NCI-H69 (cell line): ENCODE measurements around the gene CTSE.
A peak's percentile ranks its signal among the peaks of the same experiment; 100 is the strongest.

Experiments
- DNase-seq: peaks from one replicate; lab custom pipeline; 2025; lab: John Stamatoyannopoulos, UW

The CTSE gene

GRCh38 chr1:205991237-205991636 is 32.5 kb downstream of the CTSE start:
- no peak for DNase-seq

- no peak for DNase-seq
These were observed 33.5 kb downstream of the CTSE start for GRCh38 chr1:205990226-205990625.

DNA sequence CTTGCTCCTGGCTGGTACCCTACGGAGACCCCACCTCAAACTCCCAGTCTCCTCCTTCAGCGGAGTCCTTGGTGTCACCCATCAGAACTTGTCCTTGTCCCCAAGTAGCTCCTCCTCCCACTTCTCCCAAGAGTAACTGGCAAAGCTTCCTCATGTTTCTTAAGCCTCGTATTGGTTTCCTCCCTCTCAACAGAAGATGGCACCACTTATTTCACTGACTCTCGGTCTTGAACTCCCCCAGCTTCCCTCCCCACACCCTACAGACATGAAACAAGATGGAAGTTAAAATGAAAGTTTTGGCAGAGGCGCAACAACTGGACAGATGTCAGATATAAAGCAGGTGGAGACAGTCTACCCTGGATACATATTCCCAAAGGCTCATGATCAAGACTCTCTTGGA is 33.9 kb downstream of the CTSE start:
- DNase-seq: no peak

DNA sequence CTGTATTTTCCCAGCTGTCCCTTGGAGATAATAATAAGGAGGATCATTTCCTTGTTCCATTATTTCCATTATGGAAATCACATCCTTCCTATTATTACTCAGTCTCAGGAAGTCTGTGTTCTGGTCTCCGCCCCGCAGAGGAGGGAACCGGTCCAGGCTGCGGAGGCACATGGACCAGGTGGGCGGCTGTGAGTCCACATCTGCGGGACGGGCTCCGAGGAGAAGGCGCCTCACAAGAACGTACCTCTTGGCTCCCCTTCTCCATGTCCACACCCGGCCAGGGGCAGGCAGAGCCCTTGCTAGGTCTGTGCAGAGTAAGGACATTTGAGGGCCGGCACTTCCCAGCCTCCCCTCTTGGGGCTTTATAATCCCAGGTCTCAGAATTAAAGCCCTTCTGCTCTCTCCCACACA is 35.1 kb downstream of the CTSE start:
- DNase-seq: no peak

DNA sequence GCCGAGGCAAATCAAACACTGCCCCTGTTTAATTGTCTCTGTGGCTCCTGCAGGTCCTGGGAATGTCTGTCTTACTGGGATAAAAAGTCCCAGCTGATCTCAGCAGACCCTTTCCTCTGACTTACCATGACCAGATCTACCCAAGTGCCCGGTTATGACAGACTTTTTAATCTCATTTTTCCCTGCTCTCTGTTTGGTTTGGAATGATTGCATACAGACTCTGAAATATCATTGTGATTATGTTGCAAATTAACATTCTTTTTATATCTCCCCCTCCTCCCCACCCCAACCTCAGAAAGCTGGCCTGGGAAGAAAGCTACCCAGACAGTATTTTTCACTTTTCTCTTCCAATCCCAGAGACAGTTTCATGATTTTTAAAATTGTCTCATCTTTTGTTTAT is 36.8 kb downstream of the CTSE start:
- DNase-seq: no peak

GRCh38 chr1:205986292-205986691 is 37.4 kb downstream of the CTSE start:
- peak; percentile 14 for DNase-seq

DNA sequence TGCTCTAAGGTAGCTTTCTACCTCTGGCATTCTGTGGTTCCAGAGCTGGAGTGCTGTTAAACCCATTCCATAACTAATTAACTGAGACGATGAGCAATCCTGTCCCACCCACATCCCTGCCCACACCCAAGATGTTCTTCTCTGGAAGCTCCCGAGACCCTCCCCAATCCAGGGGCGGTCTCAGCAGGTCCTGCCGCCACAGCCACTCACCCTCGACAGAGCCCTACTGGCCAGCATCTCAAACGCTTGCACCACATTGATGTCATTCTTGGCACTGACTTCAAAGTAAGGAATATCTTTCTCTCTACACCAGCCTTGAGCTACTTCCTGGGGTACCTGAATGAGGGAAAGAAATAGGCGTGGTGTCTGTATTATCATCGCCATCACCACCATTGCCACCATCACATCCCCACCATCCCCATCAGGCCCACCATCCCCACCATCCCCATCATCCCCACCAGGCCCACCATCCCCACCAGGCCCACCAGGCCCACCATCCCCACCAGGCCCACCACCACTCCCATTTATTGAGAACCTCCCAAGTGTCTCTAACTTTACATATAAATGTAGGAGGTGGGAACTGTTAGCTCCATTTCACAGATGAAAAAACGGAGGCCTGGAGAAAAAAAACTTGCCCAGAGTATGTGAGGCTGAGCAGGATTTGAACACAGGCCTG is 38.2 kb downstream of the CTSE start:
- no peak for DNase-seq

- DNase-seq: no peak
These were observed 39.6 kb downstream of the CTSE start for GRCh38 chr1:205983925-205984725.

GRCh38 chr1:205981257-205981656 is 42.4 kb downstream of the CTSE start:
- no peak for DNase-seq

DNA sequence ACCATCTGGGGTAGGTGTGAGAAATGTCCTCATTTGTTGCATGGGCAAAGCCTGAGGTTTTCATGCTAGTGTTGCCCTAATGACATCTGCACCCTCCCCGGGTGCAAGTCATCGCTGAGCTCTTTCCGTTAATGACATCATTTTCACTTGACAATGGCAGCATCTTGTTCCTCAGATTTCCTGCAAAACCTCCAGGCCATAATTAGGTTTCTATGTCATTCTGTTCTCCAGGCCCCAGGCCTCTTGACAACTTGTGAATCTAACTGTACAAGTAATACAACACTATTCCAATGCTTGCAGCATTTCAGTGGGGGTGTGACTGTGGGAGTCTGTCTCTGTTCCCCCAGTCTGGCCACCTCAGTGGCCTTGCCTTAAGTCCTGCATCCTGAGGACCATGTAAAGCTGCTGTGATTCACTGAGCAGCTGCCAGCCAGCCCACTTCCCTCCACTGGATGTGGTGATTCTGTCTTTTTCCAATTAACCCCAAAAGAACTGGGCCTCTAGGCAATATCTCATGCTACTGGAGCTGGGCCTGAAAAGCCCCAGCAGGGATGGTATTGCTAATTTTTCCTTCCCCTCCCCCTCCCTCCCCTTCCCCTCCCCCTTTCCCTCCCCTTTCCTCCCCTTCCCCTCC is 43.3 kb downstream of the CTSE start:
- DNase-seq: peak; percentile 41

GRCh38 chr1:205979301-205979700 is 44.4 kb downstream of the CTSE start:
- no peak for DNase-seq

- no peak for DNase-seq
These were observed 45.0 kb downstream of the CTSE start for GRCh38 chr1:205978676-205979075.

GRCh38 chr1:205977402-205978014 is 46.2 kb downstream of the CTSE start:
- DNase-seq: peak; percentile 84

DNA sequence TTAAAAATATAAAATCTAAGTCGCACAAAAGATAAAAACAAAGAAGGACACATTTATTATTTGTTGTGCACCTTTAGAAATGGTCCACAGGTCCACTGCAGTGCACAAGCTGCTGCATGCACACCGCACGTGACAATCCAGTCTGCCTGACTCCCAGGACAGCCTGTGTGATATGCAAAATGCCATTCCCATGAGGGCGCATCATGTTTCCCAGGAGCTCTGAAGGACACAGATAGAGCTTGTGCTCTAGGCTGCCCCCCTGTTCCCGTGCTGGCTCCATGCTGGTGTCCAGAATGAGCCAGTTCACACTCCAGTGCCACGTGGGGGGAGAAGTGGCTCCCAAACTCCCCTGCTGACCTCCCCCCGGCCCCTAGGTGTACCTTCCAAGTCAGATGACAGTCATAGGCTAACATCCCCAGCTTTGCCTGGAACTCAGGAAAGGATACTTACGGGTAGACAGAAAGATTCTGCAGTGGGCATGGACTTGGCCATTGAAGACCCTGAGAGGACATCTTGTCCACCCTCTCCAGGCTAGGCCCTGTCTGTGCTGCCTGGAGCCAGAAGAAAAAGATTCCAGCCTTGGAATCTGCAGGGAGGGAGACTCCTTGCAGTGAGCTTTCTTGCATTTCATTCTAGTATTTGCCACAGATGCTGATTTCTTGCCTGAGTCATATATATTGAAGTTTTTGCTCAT is 46.8 kb downstream of the CTSE start:
- peak; percentile 45 for DNase-seq

- DNase-seq: no peak
These were observed 47.7 kb downstream of the CTSE start for GRCh38 chr1:205976036-205976435.

- peak; percentile 38 for DNase-seq
These were observed 48.2 kb downstream of the CTSE start for GRCh38 chr1:205975387-205975998.

DNA sequence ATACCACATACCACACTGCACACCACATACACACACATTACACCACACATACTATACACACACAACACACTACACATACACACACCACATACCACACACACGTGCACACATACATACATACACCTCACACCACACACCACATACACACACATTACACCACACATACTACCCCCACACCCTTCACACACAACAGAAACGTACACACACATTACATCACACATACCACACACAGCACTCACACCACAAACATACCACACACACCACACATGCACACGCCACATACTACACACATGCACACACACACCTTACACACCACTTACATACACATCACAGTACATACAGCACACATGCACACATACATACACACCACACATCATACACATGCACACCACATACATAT is 49.0 kb downstream of the CTSE start:
- DNase-seq: no peak

- no peak for DNase-seq
These were observed 50.1 kb downstream of the CTSE start for GRCh38 chr1:205973377-205974232.

DNA sequence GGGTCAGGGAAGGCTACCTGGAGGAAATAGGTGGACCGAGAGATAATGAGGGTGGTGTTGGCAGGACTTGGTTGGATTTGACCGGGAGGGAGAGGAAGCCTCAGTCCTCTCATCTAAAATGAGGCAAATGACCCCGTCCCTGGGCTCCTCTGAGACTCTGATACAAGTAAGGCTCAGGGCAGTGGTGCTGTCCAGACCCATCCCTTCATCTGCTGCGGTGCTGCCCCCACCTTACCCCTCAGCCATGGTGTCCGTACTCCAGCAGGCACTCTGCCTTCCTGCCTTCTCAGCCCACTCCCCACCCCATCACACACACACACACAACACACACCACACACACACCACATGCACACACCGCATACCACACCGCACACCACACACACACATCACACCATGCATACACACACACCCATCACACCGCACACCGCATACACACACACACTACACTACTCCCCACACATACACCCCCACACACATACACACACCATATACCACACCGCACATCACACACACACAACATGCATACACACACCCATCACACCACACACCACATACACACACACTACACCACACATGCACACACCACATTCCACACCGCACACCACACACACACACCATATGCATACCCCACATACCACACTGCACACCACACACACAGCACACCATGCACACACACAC is 51.1 kb downstream of the CTSE start:
- DNase-seq: no peak

GRCh38 chr1:205972081-205972480 is 51.6 kb downstream of the CTSE start:
- DNase-seq: no peak
